HG03575 (cell line): ENCODE results near the gene FSD2.

Experiments
- ATAC-seq: cut with Tn5 transposase; IDR thresholded peaks from one replicate; pipeline ENCODE4 v1.9.1; 2021; ENCODE audit not compliant: unreplicated experiment, insufficient number of reproducible peaks, low FRiP score; ENCODE audit errors: extremely low read depth

The FSD2 gene, protein sequence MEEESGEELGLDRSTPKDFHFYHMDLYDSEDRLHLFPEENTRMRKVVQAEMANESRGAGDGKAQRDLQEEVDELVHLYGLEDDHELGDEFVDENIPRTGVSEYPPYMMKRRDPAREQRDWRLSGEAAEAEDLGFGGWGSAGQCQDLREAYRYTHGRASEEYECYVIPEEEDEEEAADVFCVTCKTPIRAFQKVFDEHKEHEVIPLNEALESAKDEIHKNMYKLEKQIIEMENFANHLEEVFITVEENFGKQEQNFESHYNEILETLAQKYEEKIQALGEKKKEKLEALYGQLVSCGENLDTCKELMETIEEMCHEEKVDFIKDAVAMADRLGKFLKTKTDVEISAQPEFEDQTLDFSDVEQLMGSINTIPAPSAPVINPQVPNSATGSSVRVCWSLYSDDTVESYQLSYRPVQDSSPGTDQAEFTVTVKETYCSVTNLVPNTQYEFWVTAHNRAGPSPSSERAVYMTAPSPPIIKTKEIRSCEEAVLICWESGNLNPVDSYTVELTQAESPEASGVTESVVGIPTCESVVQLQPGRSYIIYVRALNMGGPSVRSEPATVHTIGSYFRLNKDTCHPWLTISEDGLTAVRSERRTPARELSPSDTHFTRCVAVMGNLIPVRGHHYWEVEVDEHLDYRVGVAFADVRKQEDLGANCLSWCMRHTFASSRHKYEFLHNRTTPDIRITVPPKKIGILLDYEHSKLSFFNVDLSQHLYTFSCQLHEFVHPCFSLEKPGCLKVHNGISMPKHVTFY

GRCh38 chr15:82805994-82806406, at the start of gene FSD2:
FSD2 (minus strand) TSS chr15:82806069; CDS start chr15:82787390, 18,679 bp downstream.
- ATAC-seq, result peak; percentile 58

- no peak for ATAC-seq
Measured at GRCh38 chr15:82854554-82854953, 48.7 kb upstream of the FSD2 start.

DNA sequence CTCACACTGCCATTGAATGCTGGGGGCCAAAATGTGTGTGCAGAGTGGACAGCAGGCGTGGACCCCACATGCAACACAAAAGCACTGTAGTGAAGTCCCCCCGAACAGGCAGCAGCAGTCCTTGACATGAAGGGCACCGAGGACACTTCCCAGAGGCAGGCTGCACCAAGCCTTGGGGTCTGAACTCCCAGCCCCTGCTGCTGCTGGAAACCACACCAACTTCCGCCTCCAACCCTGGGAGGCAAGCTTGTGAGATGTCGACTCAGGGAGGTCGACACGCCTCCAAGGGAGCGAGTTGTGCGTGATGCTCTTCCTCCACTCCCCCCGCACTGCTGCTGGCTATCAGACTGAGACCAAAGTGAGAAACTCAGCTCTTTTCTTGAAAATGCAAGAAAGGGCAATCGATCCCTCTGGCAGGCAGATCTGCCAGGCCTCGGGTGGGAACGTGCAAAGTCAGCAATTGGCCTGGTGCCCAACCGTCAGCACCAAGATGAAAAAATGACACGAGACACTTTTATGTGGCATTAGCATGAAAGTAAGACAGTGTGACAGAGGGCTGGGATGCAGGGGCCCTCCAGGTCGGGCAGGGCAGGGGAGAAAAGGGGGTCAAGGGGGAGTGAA, 47.2 kb upstream of the FSD2 start:
- ATAC-seq, result no peak

DNA sequence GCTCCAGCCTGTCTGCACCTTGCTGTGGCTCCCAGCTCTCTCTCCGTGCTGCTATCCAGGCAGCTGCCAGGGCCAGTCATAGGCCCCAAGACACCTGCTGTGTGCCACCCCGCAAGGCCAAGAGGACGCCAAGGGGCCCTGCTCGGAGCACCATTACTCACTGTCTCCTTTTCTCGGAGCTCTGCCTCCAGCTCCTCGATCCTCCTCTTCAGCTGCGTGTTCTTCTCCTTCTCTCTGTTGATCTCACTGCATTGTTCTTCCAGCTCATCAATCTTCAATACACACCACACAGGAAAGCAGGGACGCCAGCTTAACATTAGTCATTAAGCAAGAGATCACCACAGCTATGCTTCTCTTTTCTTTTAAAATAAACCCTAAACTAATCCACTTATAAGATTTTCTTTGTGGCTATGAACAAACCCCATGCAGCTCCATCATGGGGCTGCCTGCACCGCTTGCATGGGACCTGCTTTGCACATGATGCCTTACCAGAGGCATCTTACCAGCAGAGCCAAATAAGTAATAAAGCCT, 46.2 kb upstream of the FSD2 start:
- ATAC-seq, result no peak

DNA sequence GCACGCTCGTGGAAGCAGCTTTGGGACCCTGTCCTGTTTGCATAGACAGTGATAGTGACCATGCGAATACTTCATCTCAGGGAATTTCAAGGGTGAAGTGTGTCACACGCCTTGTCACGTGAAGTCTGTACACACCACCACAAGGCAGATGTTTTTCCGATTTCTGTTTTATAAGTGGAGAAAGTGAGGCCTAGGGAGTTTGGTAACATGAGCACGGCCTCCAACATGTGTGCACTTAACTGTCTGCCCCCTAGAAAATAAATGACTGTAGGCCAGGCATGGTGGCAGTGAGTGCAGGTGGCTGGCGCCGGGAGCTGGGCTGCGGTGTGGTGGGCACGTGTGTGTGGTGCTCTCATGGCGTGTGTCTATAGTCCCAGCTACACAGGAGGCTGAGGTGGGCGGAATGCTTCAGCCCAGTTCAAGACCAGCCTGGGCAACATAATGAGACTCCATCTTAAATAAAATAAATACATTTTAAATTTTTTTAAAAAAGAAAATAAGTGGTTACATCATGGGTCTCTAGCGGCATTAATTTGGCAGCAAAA, 45.5 kb upstream of the FSD2 start:
- no peak for ATAC-seq

DNA sequence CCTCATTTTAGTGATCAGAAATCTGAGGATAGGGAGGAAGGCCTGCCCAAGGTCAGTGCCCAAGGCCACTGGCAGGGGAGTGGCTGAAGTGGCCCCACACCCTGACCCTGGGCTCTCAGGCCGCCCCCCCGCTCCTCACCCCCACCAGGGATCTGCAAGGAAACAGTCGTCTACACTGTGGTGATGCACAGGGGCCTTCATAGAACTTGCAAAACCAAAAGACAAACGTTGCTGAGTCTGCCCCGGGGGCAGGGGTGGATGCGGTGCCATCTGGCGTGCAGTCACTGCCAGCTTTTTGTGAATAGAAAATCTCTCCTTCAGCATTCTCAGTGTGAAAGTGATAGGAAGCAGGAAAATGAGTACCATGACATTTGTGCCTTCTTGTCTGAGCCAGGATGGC, 44.9 kb upstream of the FSD2 start:
- no peak for ATAC-seq

- ATAC-seq, result no peak
Measured at GRCh38 chr15:82849556-82850512, 44.0 kb upstream of the FSD2 start.

GRCh38 chr15:82848241-82848993, 42.5 kb upstream of the FSD2 start:
- ATAC-seq, result no peak

DNA sequence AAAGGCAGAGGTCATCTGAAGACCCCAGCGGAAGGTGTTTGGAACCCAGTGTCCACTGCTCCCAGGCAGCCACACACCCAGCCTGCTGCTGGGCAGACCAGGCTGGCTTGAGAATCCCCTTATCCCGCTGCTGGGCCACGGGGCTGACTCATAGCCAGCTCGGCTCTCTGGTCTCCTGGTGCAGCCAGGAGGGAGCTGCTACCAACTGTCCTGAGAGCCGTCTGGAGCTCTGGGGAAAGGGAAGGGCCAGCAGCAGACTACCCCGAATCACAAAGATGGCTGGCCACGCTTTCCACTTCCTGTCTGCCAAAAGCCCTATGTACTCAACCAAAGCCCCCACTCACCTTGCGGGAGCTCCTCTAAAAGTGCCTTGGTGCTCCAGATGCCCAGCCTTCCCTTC, 41.8 kb upstream of the FSD2 start:
- ATAC-seq, result no peak

DNA sequence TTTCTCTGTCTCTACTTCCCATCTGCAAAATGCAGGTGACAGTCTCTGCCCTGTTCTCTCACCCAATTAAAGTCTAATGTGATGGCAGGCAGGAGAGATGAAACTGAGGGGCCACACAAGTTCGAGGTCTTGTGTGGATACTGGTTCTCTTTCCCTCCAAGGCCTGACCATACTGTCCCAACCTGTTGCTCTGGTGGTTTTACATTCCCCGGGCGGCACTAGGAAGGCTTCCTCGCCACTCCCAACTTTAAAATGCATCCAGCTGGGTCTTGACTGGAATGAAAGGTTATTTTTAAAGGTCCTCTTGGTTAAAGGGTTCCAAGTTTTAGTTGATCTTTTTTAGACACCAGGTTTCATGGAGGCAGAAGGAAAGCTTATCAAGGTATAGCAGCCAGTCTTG, 40.8 kb upstream of the FSD2 start:
- ATAC-seq, result no peak

- no peak for ATAC-seq
Measured at GRCh38 chr15:82845686-82846085, 39.8 kb upstream of the FSD2 start.

GRCh38 chr15:82843566-82843965, 37.7 kb upstream of the FSD2 start:
- ATAC-seq, result no peak

GRCh38 chr15:82840166-82840565, 34.3 kb upstream of the FSD2 start:
- ATAC-seq, result no peak

DNA sequence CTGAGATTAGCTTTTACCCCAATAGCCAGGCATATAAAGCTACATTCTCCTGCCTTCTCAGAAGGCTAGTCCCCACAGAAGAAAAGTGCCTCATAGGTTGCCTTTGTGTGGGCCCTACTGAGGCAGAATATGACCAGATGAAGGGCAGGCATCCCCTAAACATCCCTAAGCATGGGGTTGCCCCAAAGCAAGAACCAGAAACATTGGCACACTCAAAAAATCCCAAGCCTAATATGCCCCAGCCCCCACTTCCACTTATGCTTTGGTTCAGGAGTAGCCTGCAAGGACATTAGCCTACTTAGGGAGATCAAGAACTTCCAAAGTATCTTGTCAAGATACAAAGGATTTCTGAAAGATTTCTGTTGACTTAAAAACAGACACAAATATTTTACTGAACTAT, 33.3 kb upstream of the FSD2 start:
- no peak for ATAC-seq

- ATAC-seq, result no peak
Measured at GRCh38 chr15:82838096-82838735, 32.3 kb upstream of the FSD2 start.

DNA sequence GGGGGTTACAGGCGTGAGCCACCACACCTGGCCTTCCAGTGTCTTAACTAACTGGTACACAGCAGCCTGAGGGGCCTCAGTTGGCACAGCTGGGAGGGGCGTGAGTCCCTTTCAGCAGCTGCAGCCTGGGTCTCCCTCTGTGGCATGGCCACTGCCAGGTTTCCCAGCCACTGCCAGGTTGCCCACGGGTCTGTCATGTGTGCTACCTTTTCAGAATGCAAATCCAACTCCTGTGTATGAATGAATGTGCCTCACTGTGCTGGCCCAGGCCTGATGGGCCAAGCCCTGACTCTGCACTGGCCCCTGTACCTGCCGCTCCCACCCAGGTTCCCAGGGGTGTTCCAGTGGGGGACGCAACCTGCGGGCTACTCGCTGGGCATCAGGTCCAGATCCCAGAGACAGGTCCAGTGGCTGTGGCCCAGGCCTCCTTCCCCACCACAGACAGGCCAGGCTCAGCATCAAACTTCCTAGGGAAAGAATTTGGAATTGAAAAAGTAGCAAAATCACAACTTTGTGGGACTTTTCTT, 29.6 kb upstream of the FSD2 start:
- no peak for ATAC-seq

GRCh38 chr15:82833362-82833682, 27.5 kb upstream of the FSD2 start:
- no peak for ATAC-seq
